SK-N-SH treated with all-trans-retinoic acid at 6 μM for 48 hours (cell line): Measurements from ENCODE around the gene HIP1.
"Not testable (repeated sequence)": the region's sequence is repeated elsewhere in the genome, so short reads cannot be mapped to it uniquely, and the experiment has no call there.

Source experiments
- ESRRG ChIP-seq: fragments of 250-450 bp; sonication (Bioruptor Pico); IDR thresholded peaks from 2 replicates; pipeline ENCODE4 v1.6.1; 2021; ENCODE audit warnings: mild to moderate bottlenecking
- PATZ1 ChIP-seq: fragments of 250-450 bp; sonication (Bioruptor Pico); IDR thresholded peaks from 2 replicates; pipeline ENCODE4 v1.8.0; 2020; ENCODE audit warnings: mild to moderate bottlenecking, moderate library complexity, borderline replicate concordance
- RARB ChIP-seq: fragments of 250-450 bp; sonication (Bioruptor Pico); IDR thresholded peaks from 2 replicates; pipeline ENCODE4 v1.8.0; 2021; ENCODE audit warnings: mild to moderate bottlenecking, moderate library complexity
- ZFP30 ChIP-seq: fragments of 450-650 bp; formaldehyde crosslinking; IDR thresholded peaks from 2 replicates; pipeline ENCODE4 v1.5.0; 2022; ENCODE audit warnings: mild to moderate bottlenecking, moderate library complexity
- ZNF565 ChIP-seq: fragments of 450-650 bp; formaldehyde crosslinking; conservative IDR thresholded peaks from 2 replicates; pipeline ENCODE4 v1.5.0; 2020; ENCODE audit warnings: low read depth, mild to moderate bottlenecking, moderate library complexity
- ZNF70 ChIP-seq: fragments of 450-650 bp; formaldehyde crosslinking; IDR thresholded peaks from 2 replicates; pipeline ENCODE4 v1.5.0; 2020; ENCODE audit warnings: mild to moderate bottlenecking, moderate library complexity
- TF ChIP-seq, protein P1 (sequence below): fragments of 250-450 bp; sonication (Bioruptor Pico); IDR thresholded peaks from 2 replicates; pipeline ENCODE4 v1.5.1; 2020; ENCODE audit warnings: low read depth, mild to moderate bottlenecking, moderate library complexity

DNA sequence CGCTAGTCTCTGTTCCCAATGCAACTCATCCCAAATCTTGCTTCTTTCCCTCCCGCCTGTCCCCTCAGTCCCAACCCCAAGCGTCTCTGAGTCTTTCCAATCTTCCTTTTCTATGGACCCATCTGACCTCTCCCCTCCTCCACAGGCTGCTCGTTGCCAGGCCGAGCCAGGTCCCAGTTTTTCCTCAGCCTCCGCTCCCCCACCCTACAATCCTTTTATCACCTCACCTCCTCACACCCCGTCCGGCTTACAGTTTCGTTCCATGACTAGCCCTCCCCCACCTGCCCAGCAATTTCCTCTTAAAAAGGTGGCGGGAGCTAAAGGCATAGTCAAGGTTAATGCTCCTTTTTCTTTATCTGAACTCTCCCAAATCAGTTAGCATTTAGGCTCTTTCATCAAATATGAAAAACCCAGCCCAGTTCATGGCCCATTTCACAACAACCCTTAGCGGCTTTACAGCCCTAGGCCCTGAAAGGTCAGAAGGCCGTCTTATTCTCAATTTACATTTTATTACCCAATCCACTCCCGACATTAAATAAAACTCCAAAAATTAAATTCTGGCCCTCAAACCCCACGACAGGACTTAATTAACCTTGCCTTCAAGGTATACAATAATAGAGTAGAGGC is 42.0 kb upstream of the HIP1 start:
- TF ChIP-seq ZNF565 (CRISPR knock-in tag); RARB (CRISPR knock-in tag); ESRRG (CRISPR knock-in tag); ZNF70; PATZ1 (CRISPR knock-in tag); ZFP30: not testable (repeated sequence)
- TF ChIP-seq, protein P1, sequence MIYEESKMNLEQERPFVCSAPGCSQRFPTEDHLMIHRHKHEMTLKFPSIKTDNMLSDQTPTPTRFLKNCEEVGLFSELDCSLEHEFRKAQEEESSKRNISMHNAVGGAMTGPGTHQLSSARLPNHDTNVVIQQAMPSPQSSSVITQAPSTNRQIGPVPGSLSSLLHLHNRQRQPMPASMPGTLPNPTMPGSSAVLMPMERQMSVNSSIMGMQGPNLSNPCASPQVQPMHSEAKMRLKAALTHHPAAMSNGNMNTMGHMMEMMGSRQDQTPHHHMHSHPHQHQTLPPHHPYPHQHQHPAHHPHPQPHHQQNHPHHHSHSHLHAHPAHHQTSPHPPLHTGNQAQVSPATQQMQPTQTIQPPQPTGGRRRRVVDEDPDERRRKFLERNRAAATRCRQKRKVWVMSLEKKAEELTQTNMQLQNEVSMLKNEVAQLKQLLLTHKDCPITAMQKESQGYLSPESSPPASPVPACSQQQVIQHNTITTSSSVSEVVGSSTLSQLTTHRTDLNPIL (CRISPR knock-in tag), result not testable (repeated sequence)
